CD4-positive, alpha-beta T cell (primary cell): ENCODE data around the gene GPC1. TPM values are rescaled to one million over a fixed set of nuclear protein-coding genes. Genes with fewer than 3 reads are reported as not detected.
A peak's percentile ranks its signal among the peaks of the same experiment; 100 is the strongest.

Source experiments
- ATAC-seq: fragments of 200-7000 bp; cut with Tn5 transposase; one replicate; pipeline ENCODE4 v1.10.0; 2022; ENCODE audit warnings: mild to moderate bottlenecking; ENCODE audit not compliant: poor library complexity
- CTCF ChIA-PET: fragments of 350-600 bp; sonication (Branson Sonifier 250); formaldehyde crosslinking; loops from one replicate; lab custom pipeline; 2021; ENCODE audit warnings: antibody characterized with exemption, inconsistent platforms; lab: Charles Lee
- POLR2A ChIA-PET: fragments of 350-600 bp; sonication (Branson Sonifier 250); formaldehyde crosslinking; loops from one replicate; lab custom pipeline; 2021; ENCODE audit warnings: antibody characterized with exemption, inconsistent platforms; lab: Charles Lee
- DNase-seq, 14 experiments: peaks; one replicate each; pipeline ENCODE4 v3.0.0-alpha.2; 2013 to 2020; ENCODE audit warnings: mixed read lengths in 2 of 14
- H3K27ac ChIP-seq, 2 donors: one replicate each; pipeline versions ENCODE4 v1.5.1 to v1.7.0; 2013; ENCODE audit warnings: low read length in 2 of 2, low read depth in 1 of 2, mild to moderate bottlenecking in 1 of 2
- H3K27me3 ChIP-seq, 2 experiments: 1 replicate in 1 of 2; 2 replicates in 1 of 2; pipeline versions ENCODE4 v1.6.1 to v1.7.0; 2013; ENCODE audit warnings: low read length in 2 of 2, control low read depth in 1 of 2, mild to moderate bottlenecking in 1 of 2, moderate library complexity in 1 of 2; ENCODE audit not compliant: insufficient read depth in 2 of 2, control insufficient read depth in 1 of 2
- H3K36me3 ChIP-seq: one replicate; pipeline ENCODE4 v1.6.1; 2013; ENCODE audit warnings: low read length, control low read depth; ENCODE audit not compliant: insufficient read depth
- H3K4me1 ChIP-seq: one replicate; pipeline ENCODE4 v1.6.1; 2013; ENCODE audit warnings: low read length, control low read depth; ENCODE audit not compliant: insufficient read depth
- H3K4me3 ChIP-seq: one replicate; pipeline ENCODE4 v1.5.1; 2013; ENCODE audit warnings: mild to moderate bottlenecking, low read length, moderate library complexity
- H3K9me3 ChIP-seq, 2 experiments: 1 replicate in 1 of 2; 2 replicates in 1 of 2; pipeline versions ENCODE4 v1.6.1 to v1.7.0; 2013; ENCODE audit warnings: low read length in 2 of 2, mild to moderate bottlenecking in 2 of 2, control low read depth in 1 of 2, moderate library complexity in 1 of 2; ENCODE audit not compliant: control insufficient read depth in 1 of 2, insufficient read depth in 1 of 2
- H3K27ac Mint-ChIP-seq: one replicate; pipeline ENCODE4 v1.8.0; 2020; ENCODE audit warnings: mixed read lengths
- H3K27me3 Mint-ChIP-seq: one replicate; pipeline ENCODE4 v1.8.0; 2021; ENCODE audit warnings: mixed read lengths
- H3K36me3 Mint-ChIP-seq: one replicate; pipeline ENCODE4 v1.8.0; 2021; ENCODE audit warnings: low read depth, mixed read lengths
- H3K4me1 Mint-ChIP-seq: one replicate; pipeline ENCODE4 v1.8.0; 2021; ENCODE audit warnings: low read depth, mixed read lengths
- H3K4me3 Mint-ChIP-seq: one replicate; pipeline ENCODE4 v1.8.0; 2020; ENCODE audit warnings: mild to moderate bottlenecking, mixed read lengths
- H3K9me3 Mint-ChIP-seq: one replicate; pipeline ENCODE4 v1.8.0; 2020; ENCODE audit warnings: mixed read lengths
- intact Hi-C, 2 experiments: fragments of 100-400 bp; cut with DNase I in 1 of 2; cut with micrococcal nuclease in 1 of 2; formaldehyde crosslinking; loops; one replicate each; pipeline versions ENCODE4 v1.15.1 to v1.9.0; 2023 to 2025; cut with DNase I, micrococcal nuclease
- total RNA-seq, 174 experiments: library from RNA in 2 of 174; stranded (reverse) in 2 of 174; gene quantifications; one replicate each; pipeline ENCODE4 v1.2.3 and lab custom pipeline; 2021 to 2026
- TF ChIP-seq, protein P1 (sequence below): fragments of 200-600 bp; IDR thresholded peaks from one replicate; pipeline ENCODE4 v1.8.0; 2022; ENCODE audit warnings: antibody characterized with exemption, mild to moderate bottlenecking

The GPC1 gene
- total RNA-seq, 2 experiments from 2014 or later, result 0.58 to 0.98 TPM

DNA sequence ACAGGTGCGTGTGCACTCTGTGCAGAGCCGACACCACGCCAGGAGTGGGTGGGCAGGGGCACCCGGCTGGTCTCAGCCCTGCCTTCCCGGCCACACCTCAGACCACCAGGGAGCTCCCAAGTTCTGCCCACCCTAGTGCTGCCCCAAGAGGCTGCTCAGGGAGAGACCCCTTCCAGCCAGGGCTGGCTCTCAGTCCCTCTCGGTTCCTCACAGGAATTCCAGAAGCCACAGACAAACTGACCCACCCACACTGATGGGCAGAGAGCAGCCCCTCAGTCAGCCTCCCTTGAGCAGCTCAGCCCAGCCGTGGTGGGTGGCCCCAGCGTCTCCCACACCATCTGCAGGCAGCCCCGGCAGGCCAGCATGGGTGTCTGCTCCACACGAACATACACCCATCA lies 33.8 kb downstream of the GPC1 start:
- H3K27me3 Mint-ChIP-seq, result no peaks in the 10 kb centered on the region
- peaks cover 22 to 25% of the 10 kb centered on the region in 2 experiments for H3K9me3 ChIP-seq
- CTCF ChIA-PET, result no interaction called here
- TF ChIP-seq, protein P1, sequence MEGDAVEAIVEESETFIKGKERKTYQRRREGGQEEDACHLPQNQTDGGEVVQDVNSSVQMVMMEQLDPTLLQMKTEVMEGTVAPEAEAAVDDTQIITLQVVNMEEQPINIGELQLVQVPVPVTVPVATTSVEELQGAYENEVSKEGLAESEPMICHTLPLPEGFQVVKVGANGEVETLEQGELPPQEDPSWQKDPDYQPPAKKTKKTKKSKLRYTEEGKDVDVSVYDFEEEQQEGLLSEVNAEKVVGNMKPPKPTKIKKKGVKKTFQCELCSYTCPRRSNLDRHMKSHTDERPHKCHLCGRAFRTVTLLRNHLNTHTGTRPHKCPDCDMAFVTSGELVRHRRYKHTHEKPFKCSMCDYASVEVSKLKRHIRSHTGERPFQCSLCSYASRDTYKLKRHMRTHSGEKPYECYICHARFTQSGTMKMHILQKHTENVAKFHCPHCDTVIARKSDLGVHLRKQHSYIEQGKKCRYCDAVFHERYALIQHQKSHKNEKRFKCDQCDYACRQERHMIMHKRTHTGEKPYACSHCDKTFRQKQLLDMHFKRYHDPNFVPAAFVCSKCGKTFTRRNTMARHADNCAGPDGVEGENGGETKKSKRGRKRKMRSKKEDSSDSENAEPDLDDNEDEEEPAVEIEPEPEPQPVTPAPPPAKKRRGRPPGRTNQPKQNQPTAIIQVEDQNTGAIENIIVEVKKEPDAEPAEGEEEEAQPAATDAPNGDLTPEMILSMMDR, result no peak
- no peaks in the 10 kb centered on the region for H3K4me1 Mint-ChIP-seq
- DNase-seq, result peak in 1 of 14 experiments; percentile 0
- H3K4me3 ChIP-seq, result no peak overlapping the region
- H3K27ac ChIP-seq, result no peak overlapping the region
- POLR2A ChIA-PET, result no interaction called here
- H3K4me1 ChIP-seq, result no peaks in the 10 kb centered on the region
- H3K27ac Mint-ChIP-seq, result no peak overlapping the region
- no peak for ATAC-seq
- intact Hi-C loops, result no loop called here
- H3K9me3 Mint-ChIP-seq, result no peaks in the 10 kb centered on the region
- H3K36me3 Mint-ChIP-seq, result peaks cover 29% of the 10 kb centered on the region
- H3K4me3 Mint-ChIP-seq, result no peak overlapping the region
- H3K27me3 ChIP-seq, result no peaks in the 10 kb centered on the region
- peaks cover 2% of the 10 kb centered on the region for H3K36me3 ChIP-seq

DNA sequence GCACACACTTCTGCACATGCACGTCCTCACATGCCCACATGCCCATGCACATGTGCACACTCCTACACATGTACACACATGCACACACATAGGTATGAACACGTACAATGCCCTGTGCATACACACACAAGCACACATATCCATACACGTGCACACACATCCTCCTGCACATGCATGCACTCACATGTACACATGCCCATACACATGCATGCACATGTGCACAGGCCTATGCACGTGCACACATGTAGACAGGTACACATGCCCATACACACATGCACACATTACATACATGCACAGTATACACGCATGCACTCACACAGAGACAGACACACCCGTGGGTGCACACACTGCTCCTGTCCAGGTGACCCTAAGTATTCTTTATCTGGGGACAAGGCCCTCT lies 34.3 kb downstream of the GPC1 start:
- CTCF ChIA-PET, result no interaction called here
- H3K4me3 Mint-ChIP-seq, result no peak overlapping the region
- DNase-seq, result peak in 1 of 14 experiments; percentile 1
- intact Hi-C loops, result no loop called here
- no peak overlapping the region for H3K27ac ChIP-seq
- H3K4me3 ChIP-seq, result no peak overlapping the region
- peaks cover 2% of the 10 kb centered on the region for H3K36me3 ChIP-seq
- TF ChIP-seq, protein P1, result no peak
- H3K27me3 Mint-ChIP-seq, result no peaks in the 10 kb centered on the region
- H3K36me3 Mint-ChIP-seq, result peaks cover 33% of the 10 kb centered on the region
- H3K4me1 ChIP-seq, result no peaks in the 10 kb centered on the region
- peaks cover 22% of the 10 kb centered on the region in 2 experiments for H3K9me3 ChIP-seq
- ATAC-seq, result no peak
- H3K27me3 ChIP-seq, result no peaks in the 10 kb centered on the region
- POLR2A ChIA-PET, result no interaction called here
- H3K4me1 Mint-ChIP-seq, result no peaks in the 10 kb centered on the region
- no peaks in the 10 kb centered on the region for H3K9me3 Mint-ChIP-seq
- H3K27ac Mint-ChIP-seq, result no peak overlapping the region

DNA sequence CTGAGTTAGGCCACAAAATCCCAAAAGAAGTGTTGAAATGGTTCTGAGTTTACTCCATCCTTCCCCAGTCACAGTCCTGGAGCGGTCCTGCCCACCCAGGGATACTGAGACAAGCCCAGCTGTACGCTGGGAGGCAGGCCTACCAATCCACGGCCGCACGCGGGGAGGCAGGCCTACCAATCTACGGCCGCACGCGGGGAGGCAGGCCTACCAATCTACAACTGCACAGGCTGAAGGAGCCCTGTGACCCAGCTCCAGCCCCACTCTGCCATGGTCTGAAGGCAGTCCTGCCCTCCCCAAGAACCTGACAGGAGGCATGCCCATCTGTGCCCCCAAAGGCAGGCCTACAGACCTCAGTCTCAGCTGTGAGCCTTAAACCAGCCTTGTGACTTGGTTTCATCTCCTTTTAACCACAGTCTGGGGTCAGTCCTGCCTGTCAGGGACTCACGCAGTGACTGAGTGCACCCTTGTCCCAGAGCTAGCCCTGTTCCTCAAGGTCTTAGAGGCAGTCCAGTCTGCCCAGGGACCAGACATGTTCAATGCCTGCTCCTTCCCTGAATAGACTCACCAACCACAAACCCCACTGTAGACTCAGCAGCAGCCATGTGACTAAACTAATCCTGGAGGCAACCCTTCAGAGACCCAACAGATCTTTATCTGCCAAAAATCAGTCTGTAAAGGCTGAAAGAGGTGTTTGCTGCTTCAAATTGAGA lies 36.8 kb downstream of the GPC1 start:
- no peak overlapping the region for H3K27ac ChIP-seq
- intact Hi-C loops, result no loop called here
- ATAC-seq, result no peak
- Mint-ChIP-seq H3K4me1 (no peaks in the 10 kb centered on the region), H3K27me3 (no peaks in the 10 kb centered on the region), H3K27ac (no peak overlapping the region), H3K9me3 (no peaks in the 10 kb centered on the region), H3K4me3 (no peak overlapping the region), H3K36me3 (peaks cover 46% of the 10 kb centered on the region)
- DNase-seq, result no peak
- peaks cover 30 to 31% of the 10 kb centered on the region in 2 experiments for H3K9me3 ChIP-seq
- no peaks in the 10 kb centered on the region for H3K27me3 ChIP-seq
- H3K4me3 ChIP-seq, result no peak overlapping the region
- TF ChIP-seq, protein P1, result no peak
- ChIA-PET CTCF (no interaction called here), POLR2A (no interaction called here)
- H3K36me3 ChIP-seq, result peaks cover 2% of the 10 kb centered on the region
- H3K4me1 ChIP-seq, result no peaks in the 10 kb centered on the region
